RPMI7951 (cell line): ENCODE results near the gene LCE1A. TPM values are rescaled to one million over a fixed set of nuclear protein-coding genes. Genes with fewer than 3 reads are reported as not detected.

Experiments used
- DNase-seq: peaks from one replicate; pipeline ENCODE4 v3.0.0-alpha.2; 2012; ENCODE audit warnings: low read depth
- total RNA-seq: library from RNA; depleted of rRNA; stranded (reverse); fragments of >200 nt; shearing (Covaris generic); gene quantifications from 2 replicates; pipeline ENCODE4 v1.2.3, GENCODE V29; 2014; rRNA removed

The LCE1A gene
- total RNA-seq, 1 experiment from 2014 or later, result not detected

DNA sequence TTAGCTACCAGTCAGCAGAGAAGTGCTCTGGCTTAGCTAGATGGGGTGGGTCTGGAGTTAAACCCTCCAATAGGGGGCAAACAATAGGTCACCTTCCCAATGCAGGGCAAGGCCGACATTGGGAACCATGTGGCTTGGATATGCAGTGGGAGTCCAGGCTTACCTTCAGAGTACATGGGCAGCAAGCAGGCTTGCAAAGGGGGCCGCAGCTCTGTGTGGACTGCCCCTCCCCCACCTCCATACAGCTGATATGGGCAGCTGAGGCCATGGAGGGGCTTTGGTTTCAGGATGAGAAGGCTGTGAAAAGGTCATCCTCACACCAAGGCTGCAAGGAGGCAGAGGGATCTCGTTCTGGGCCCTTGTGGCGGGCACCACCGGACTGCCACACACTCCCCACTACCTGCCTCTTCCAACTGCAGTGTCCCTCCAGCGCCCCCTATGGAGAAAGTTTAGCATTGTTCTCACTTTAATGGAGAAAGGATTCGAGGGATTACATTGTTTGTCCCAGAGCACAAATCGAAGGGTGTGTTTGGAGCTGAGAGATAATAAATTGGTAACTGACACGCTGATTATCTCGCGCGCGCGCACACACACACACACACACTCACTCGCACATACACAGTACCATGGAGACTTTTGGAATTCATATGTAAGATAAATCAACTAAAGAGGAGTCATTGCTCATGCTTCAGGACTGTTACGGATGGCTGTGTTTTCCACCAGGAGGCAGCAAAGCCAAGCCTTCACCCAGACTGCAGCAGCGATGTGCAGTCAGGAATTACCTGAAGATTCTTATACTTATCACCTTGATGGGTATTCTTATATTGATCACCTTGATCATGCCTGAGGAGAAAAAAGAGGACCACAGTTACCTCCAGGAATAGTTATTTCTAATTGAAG lies 43.8 kb downstream of the LCE1A start:
- DNase-seq, result peak; percentile 18

DNA sequence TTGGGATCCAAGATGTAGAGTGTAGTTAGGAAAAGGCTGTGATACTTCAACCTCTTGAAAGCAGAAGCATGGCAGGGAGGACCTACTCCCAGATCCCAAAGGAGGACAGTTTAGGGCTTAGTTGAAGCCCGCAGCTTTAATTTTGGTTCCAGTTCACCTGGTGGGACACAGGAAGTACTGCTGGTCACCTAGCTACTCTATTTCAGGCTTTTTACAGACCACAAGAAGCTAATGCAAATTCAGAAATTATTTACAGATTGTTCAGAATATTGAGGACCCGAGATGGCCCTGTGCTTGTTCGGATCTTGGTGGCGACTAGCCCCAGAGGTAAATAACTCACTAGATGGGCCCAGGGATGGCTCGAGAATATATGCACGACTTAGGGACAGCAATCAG lies 44.5 kb downstream of the LCE1A start:
- DNase-seq, result no peak

GRCh38 chr1:152873495-152873894 lies 46.2 kb downstream of the LCE1A start:
- no peak for DNase-seq

GRCh38 chr1:152876827-152877226 lies 49.6 kb downstream of the LCE1A start:
- no peak for DNase-seq

Other genes with a start within 250 kb of the LCE1A start
- gene LCE3D, start 247.0 kb upstream of the LCE1A start, total RNA-seq, result not detected in 2 replicates
- not detected in 2 replicates for gene LCE3C, start 227.2 kb upstream of the LCE1A start, total RNA-seq
- gene LCE3B, start 213.7 kb upstream of the LCE1A start, total RNA-seq, result not detected in 2 replicates
- not detected in 2 replicates for gene LCE3A, start 204.4 kb upstream of the LCE1A start, total RNA-seq
- gene LCE2D, start 164.1 kb upstream of the LCE1A start, total RNA-seq, result not detected in 2 replicates
- not detected in 2 replicates for gene LCE2C, start 152.2 kb upstream of the LCE1A start, total RNA-seq
- gene LCE2B, start 141.3 kb upstream of the LCE1A start, total RNA-seq, result not detected in 2 replicates
- gene LCE2A, start 129.1 kb upstream of the LCE1A start, total RNA-seq, result not detected in 2 replicates
- gene LCE4A, start 119.3 kb upstream of the LCE1A start, total RNA-seq, result not detected in 2 replicates
- not detected in 2 replicates for gene KPRP, start 69.4 kb upstream of the LCE1A start, total RNA-seq
- not detected in 2 replicates for gene LCE1F, start 52.3 kb upstream of the LCE1A start, total RNA-seq
- gene LCE1E, start 41.2 kb upstream of the LCE1A start, total RNA-seq, result not detected in 2 replicates
- gene LCE1D, start 30.8 kb upstream of the LCE1A start, total RNA-seq, result not detected in 2 replicates
- gene LCE1C, start 20.8 kb upstream of the LCE1A start, total RNA-seq, result not detected in 2 replicates
- not detected in 2 replicates for gene LCE1B, start 15.5 kb upstream of the LCE1A start, total RNA-seq
- gene LCE6A, start 15.4 kb downstream of the LCE1A start, total RNA-seq, result not detected in 2 replicates
- not detected in 2 replicates for gene LCE7A, start 32.5 kb downstream of the LCE1A start, total RNA-seq
- not detected in 2 replicates for gene SMCP, start 50.8 kb downstream of the LCE1A start, total RNA-seq
- gene IVL, start 81.1 kb downstream of the LCE1A start, total RNA-seq, result not detected in 2 replicates
- gene SPRR5, start 119.7 kb downstream of the LCE1A start, total RNA-seq, result not detected in 2 replicates
- not detected in 2 replicates for gene SPRR4, start 143.2 kb downstream of the LCE1A start, total RNA-seq
- gene SPRR1A, start 156.6 kb downstream of the LCE1A start, total RNA-seq, result not detected in 2 replicates
- gene SPRR3, start 174.3 kb downstream of the LCE1A start, total RNA-seq, result not detected in 2 replicates
- not detected in 2 replicates for gene SPRR1B, start 203.7 kb downstream of the LCE1A start, total RNA-seq
- not detected in 2 replicates for gene SPRR2D, start 213.6 kb downstream of the LCE1A start, total RNA-seq
- not detected in 2 replicates for gene SPRR2A, start 230.0 kb downstream of the LCE1A start, total RNA-seq
- not detected in 2 replicates for gene SPRR2B, start 244.1 kb downstream of the LCE1A start, total RNA-seq